Measurements from ENCODE around the gene TCTN2.

Gene TCTN2

DNA sequence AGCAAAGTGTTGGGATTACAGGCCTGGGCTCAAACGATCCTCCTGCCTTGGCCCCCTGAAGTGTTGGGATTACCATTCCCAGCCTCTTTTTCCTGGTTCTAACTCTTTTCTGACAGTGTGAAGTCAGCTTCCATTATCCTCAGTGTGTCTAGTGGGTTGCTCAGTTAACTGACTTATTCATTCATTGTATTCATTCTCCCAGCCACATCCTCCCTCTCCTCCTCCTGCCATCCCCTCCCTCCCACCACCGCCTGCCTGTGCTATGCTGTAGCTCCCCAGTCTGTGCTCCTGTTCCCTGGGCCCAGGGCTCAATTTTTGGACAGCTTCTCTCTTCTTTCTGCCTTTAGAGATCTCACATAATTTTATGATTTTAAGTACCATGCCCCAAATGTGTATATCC is 60.7 kb downstream of the TCTN2 start:
- H3K4me3 ChIP-seq (ENCODE audit: low read length) = no peak overlapping the region
- no peaks in the 10 kb centered on the region for H3K4me1 ChIP-seq (ENCODE audit: insufficient read depth, low read length)
- H3K9me3 ChIP-seq (ENCODE audit: low read length) = no peaks in the 10 kb centered on the region
- H3K27me3 ChIP-seq (ENCODE audit: insufficient read depth, low read length) = no peaks in the 10 kb centered on the region
- H3K36me3 ChIP-seq (ENCODE audit: insufficient read depth, low read length) = peaks cover 72% of the 10 kb centered on the region
- no peak overlapping the region for H2AFZ ChIP-seq (ENCODE audit: low read depth, low read length)

DNA sequence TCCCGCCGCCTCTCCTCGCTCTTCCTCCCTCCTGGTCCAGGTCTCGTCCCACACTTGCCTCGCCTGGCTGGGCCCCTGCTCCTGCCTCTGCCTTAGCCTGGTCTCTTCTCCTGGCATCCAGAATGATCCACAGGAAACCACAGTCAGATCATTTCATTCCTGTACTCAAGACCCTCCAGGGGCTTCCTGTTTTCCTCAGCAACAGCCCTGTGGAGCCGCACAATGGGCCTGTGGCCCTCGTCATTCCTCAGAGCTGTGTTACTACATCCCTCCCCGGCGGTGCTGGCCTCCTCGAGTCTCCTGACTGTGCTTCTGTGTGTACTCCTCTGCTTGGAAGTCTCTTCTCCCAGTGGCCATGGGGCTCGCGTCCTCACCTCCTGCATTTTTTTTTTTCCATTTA is 61.3 kb downstream of the TCTN2 start:
- Histone ChIP-seq H3K4me1 (ENCODE audit: insufficient read depth, low read length) (no peaks in the 10 kb centered on the region), H3K4me3 (ENCODE audit: low read length) (no peak overlapping the region), H3K36me3 (ENCODE audit: insufficient read depth, low read length) (peaks cover 73% of the 10 kb centered on the region), H3K27me3 (ENCODE audit: insufficient read depth, low read length) (no peaks in the 10 kb centered on the region), H2AFZ (ENCODE audit: low read depth, low read length) (no peak overlapping the region), H3K9me3 (ENCODE audit: low read length) (no peaks in the 10 kb centered on the region)

DNA sequence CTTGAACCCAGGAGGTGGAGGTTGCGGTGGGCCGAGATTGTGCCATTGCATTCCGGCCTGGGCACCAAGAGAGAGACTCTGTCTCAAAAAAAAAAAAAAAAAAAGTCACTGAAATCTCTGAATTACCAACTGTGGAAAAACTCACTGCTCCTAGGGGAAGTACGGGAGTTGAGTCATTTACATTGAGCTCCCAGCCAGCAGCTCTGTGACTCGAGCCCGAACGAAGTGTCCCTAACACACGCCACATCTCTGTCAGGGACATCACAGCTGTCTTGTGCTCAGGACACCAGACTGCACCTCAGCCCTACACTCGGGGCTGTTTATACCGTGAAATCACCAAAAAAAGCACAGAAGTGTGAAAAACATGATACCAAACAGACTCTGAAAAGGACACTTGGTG is 62.3 kb downstream of the TCTN2 start:
- Histone ChIP-seq H3K27me3 (ENCODE audit: insufficient read depth, low read length) (no peaks in the 10 kb centered on the region), H3K9me3 (ENCODE audit: low read length) (no peaks in the 10 kb centered on the region), H3K36me3 (ENCODE audit: insufficient read depth, low read length) (peaks cover 71% of the 10 kb centered on the region), H2AFZ (ENCODE audit: low read depth, low read length) (no peak overlapping the region), H3K4me1 (ENCODE audit: insufficient read depth, low read length) (no peaks in the 10 kb centered on the region), H3K4me3 (ENCODE audit: low read length) (no peak overlapping the region)

DNA sequence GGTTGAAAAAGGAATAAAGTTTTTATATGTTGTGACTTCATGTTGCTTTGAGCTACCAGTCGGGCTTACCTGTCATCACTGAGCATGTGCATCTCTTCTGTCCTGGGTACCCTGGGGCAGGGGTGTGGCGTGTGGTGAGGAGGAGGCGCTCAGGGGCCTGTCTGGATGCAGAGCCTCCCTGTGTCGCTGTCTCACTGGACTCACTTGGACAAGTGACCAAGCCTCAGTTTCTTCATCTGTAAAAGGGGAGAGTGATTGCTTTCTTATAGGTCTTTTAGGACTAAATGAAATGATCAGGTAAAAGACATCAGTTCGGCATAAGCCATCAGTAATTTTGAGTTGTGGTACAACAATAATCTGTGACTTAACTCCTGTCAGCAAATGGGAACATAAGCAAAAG is 63.4 kb downstream of the TCTN2 start:
- H3K36me3 ChIP-seq (ENCODE audit: insufficient read depth, low read length) = peaks cover 72% of the 10 kb centered on the region
- no peak overlapping the region for H3K4me3 ChIP-seq (ENCODE audit: low read length)
- no peak overlapping the region for H2AFZ ChIP-seq (ENCODE audit: low read depth, low read length)
- no peaks in the 10 kb centered on the region for H3K4me1 ChIP-seq (ENCODE audit: insufficient read depth, low read length)
- H3K27me3 ChIP-seq (ENCODE audit: insufficient read depth, low read length) = no peaks in the 10 kb centered on the region
- no peaks in the 10 kb centered on the region for H3K9me3 ChIP-seq (ENCODE audit: low read length)

DNA sequence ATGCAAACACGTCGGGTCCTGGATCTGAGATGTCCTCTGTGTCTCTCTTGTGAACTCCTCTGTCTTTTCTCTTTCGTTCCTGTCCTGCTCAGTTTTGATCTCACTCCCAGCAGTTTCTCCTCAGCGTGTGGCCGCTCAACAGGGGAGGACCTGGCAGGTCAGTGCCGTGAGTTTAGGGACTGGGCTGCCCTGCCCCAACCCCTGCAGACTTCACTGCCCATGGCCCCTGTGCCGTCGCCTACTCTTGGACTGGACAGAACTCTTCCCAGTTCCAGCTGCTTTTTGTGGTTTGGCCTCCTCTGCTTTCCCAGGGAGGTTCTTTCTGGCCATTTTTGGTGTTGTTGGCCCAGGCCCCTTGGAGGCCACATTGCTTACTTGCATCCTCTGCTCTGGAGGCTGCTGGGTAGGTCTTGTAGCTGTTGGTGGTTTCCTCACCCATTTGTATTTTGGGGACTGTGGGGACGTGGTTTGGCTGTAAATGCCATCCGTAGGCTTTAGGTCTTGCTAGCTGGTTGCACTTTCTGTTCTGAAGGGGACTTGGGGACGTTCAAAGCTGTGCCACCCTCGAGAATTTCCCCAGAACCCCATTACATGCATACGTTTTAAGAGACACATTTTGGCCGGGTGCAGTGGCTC is 71.1 kb downstream of the TCTN2 start:
- Histone ChIP-seq H3K4me1 (ENCODE audit: insufficient read depth, low read length) (no peaks in the 10 kb centered on the region), H3K36me3 (ENCODE audit: insufficient read depth, low read length) (peaks cover 79% of the 10 kb centered on the region), H3K4me3 (ENCODE audit: low read length) (no peak overlapping the region), H2AFZ (ENCODE audit: low read depth, low read length) (no peak overlapping the region), H3K27me3 (ENCODE audit: insufficient read depth, low read length) (no peaks in the 10 kb centered on the region), H3K9me3 (ENCODE audit: low read length) (no peaks in the 10 kb centered on the region)

DNA sequence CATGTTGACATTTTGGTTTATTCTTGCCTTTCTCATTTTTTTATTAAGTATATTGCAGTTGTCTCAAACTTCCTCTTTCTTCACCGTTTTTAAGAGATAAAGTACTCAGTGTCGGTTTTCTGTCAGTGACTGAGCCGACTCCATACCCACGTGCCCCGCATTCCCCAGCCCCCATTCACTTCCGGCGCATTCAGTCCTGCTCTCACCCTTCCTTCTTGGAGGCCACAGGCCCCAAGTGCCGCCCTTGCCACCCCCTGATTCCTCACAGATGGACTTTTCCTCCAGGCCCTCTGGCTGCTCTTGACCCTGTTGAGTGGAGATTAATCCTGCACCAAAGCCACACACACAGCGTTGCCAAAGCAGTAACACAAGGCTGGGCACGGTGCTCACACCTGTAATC is 72.1 kb downstream of the TCTN2 start:
- Histone ChIP-seq H3K27me3 (ENCODE audit: insufficient read depth, low read length) (no peaks in the 10 kb centered on the region), H3K9me3 (ENCODE audit: low read length) (no peaks in the 10 kb centered on the region), H3K36me3 (ENCODE audit: insufficient read depth, low read length) (peaks cover 79% of the 10 kb centered on the region), H3K4me1 (ENCODE audit: insufficient read depth, low read length) (no peaks in the 10 kb centered on the region), H3K4me3 (ENCODE audit: low read length) (no peak overlapping the region), H2AFZ (ENCODE audit: low read depth, low read length) (no peak overlapping the region)

DNA sequence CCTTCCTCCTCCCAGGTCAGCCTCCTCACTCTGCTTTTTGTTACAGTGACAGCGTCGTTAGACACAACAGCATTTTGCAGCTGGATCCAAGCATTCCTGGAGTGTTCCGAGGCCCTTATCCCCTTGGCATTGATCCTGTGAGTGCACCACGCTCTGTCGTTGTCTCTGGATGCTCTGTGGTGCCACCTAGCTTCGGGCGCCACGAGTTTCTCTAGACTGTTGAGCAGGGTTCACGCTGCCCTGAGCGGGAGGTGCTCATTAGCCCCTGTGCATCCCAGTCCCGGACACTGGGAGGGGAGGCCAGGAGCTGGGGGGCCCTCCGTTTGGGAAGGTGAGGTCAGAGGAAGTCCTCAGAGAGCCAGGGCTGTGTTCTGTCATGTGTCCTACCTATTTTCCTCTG is 73.9 kb downstream of the TCTN2 start:
- Histone ChIP-seq H3K9me3 (ENCODE audit: low read length) (no peaks in the 10 kb centered on the region), H3K4me3 (ENCODE audit: low read length) (no peak overlapping the region), H2AFZ (ENCODE audit: low read depth, low read length) (no peak overlapping the region), H3K27me3 (ENCODE audit: insufficient read depth, low read length) (no peaks in the 10 kb centered on the region), H3K4me1 (ENCODE audit: insufficient read depth, low read length) (no peaks in the 10 kb centered on the region), H3K36me3 (ENCODE audit: insufficient read depth, low read length) (peaks cover 79% of the 10 kb centered on the region)

DNA sequence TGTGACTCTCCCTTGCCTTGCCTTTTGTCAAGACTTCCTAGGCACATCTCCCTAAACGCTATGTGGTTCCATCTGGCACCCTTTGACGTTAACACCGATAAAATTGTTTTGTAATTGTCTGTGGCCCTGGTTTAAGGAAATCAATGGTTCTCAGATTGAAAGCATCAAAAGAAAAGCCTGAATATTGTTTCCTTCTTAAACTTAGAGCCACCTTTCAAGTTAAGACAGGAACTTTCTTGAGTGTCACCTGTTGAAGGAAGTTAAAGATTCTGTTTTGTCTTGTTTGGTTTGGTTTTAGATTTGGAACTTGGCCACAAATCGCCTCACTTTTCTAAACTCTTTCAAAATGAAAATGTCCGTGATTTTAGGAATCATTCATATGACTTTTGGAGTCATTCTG is 76.4 kb downstream of the TCTN2 start:
- no peaks in the 10 kb centered on the region for H3K4me1 ChIP-seq (ENCODE audit: insufficient read depth, low read length)
- H3K27me3 ChIP-seq (ENCODE audit: insufficient read depth, low read length) = no peaks in the 10 kb centered on the region
- H3K36me3 ChIP-seq (ENCODE audit: insufficient read depth, low read length) = peaks cover 80% of the 10 kb centered on the region
- no peak overlapping the region for H2AFZ ChIP-seq (ENCODE audit: low read depth, low read length)
- no peak overlapping the region for H3K4me3 ChIP-seq (ENCODE audit: low read length)
- H3K9me3 ChIP-seq (ENCODE audit: low read length) = no peaks in the 10 kb centered on the region

DNA sequence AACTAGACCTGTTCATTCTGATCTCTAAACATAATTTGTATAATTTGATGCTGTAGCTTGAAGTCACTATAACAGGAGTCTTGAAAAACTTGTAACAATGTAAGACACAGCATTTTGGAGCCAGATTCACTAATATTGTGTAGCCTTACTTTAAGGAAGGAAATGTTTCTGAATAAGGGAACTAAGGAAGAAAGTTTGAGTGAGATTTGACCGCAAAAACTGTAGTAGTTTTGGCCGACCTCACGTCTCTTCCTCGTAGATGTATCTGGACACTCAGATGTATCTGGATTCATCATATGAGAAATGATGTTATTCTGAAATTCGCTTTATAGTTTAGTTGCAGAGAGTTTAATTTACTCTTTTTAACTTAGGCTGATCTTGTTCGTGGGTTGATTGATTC is 77.2 kb downstream of the TCTN2 start:
- H2AFZ ChIP-seq (ENCODE audit: low read depth, low read length) = no peak overlapping the region
- no peaks in the 10 kb centered on the region for H3K4me1 ChIP-seq (ENCODE audit: insufficient read depth, low read length)
- H3K9me3 ChIP-seq (ENCODE audit: low read length) = no peaks in the 10 kb centered on the region
- no peak overlapping the region for H3K4me3 ChIP-seq (ENCODE audit: low read length)
- H3K27me3 ChIP-seq (ENCODE audit: insufficient read depth, low read length) = no peaks in the 10 kb centered on the region
- peaks cover 83% of the 10 kb centered on the region for H3K36me3 ChIP-seq (ENCODE audit: insufficient read depth, low read length)

DNA sequence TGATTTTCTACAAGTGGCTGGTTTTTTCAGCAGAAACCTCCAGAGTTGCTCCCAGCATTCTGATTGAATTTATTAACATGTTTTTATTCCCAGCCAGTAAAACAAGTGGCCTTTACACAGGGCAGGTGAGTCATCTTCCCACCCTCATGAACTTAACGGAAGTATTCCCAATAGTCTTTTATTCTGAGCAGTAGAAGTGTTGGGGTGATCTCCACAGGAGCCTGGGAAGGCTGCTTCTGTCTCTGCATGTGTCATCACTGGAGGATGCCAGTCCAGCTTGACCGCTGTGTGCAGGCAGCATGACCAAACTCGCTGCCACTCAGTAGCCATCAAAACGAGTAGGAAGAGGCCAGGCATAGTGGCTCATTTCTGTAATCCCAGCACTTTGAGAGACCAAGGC is 77.7 kb downstream of the TCTN2 start:
- Histone ChIP-seq H2AFZ (ENCODE audit: low read depth, low read length) (no peak overlapping the region), H3K9me3 (ENCODE audit: low read length) (no peaks in the 10 kb centered on the region), H3K4me1 (ENCODE audit: insufficient read depth, low read length) (no peaks in the 10 kb centered on the region), H3K4me3 (ENCODE audit: low read length) (no peak overlapping the region), H3K27me3 (ENCODE audit: insufficient read depth, low read length) (no peaks in the 10 kb centered on the region), H3K36me3 (ENCODE audit: insufficient read depth, low read length) (peaks cover 82% of the 10 kb centered on the region)

DNA sequence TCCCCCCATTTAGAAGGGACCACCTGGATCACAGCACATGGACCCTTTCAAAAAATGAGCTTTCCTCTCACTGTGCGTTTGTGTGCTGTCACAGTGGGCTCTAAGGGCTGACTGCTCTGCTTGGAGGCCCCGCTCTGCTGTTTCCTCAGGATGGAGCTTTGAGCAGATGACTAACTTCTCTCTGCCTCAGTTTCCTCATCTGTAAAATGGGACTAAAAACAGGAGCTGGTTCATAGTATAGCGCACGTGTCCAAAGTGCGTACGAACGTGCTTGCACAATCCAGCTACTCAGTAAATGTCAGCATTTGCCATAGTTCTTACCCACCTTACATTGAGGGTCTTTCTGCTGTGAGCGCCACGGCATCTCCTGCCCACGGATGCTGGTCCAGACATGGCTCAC is 78.4 kb downstream of the TCTN2 start:
- H3K36me3 ChIP-seq (ENCODE audit: insufficient read depth, low read length) = peaks cover 81% of the 10 kb centered on the region

DNA sequence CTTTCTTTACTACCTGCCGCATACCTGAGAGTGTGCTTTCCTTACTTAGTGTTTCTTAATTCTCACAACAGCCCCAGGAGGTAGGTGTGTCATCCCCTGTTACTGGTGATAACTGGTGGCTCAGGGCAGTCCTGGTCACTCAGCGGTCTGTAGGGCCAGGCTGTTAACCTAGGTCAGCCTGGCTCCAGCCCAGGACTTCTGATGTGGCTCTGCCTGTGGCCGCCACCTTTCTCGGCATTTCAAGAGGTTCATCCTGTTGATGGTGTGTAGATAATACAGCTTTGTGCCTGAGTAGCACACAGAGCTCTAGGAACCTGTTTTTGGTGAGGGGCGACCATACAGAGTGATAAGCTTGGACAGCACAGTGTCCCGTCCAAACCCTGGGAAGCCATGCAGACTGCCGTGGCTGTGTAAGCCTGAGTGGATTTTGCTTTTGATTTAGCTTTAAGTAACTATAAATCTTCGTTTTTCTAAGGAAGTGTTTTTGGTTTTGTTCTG is 79.3 kb downstream of the TCTN2 start:
- no peaks in the 10 kb centered on the region for H3K27me3 ChIP-seq (ENCODE audit: insufficient read depth, low read length)
- no peaks in the 10 kb centered on the region for H3K9me3 ChIP-seq (ENCODE audit: low read length)
- no peak overlapping the region for H3K4me3 ChIP-seq (ENCODE audit: low read length)
- no peak overlapping the region for H2AFZ ChIP-seq (ENCODE audit: low read depth, low read length)
- H3K36me3 ChIP-seq (ENCODE audit: insufficient read depth, low read length) = peaks cover 80% of the 10 kb centered on the region
- no peaks in the 10 kb centered on the region for H3K4me1 ChIP-seq (ENCODE audit: insufficient read depth, low read length)

More for the DNA sequence above, 78.4 kb downstream of the TCTN2 start:
- Histone ChIP-seq H3K9me3 (ENCODE audit: low read length) (no peaks in the 10 kb centered on the region), H3K27me3 (ENCODE audit: insufficient read depth, low read length) (no peaks in the 10 kb centered on the region), H3K4me3 (ENCODE audit: low read length) (no peak overlapping the region), H3K4me1 (ENCODE audit: insufficient read depth, low read length) (no peaks in the 10 kb centered on the region), H2AFZ (ENCODE audit: low read depth, low read length) (no peak overlapping the region)

DNA sequence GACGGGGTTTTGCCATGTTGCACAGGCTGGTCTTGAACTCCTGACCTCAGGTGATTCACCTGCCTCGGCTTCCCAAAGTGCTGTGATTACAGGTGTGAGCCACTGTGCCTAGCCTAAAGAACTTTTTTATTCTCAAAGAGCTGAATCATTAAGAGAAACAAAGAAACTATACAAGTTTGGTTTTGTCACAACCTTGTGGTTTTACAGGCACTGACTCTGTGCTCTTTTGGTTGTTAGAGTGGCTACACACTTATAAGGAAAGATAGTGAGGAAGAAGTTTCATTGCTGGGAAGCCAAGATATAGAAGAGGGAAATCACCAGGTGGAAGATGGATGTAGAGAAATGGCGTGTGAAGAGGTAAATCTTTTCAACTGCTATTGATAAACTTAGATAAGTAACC is 81.1 kb downstream of the TCTN2 start:
- Histone ChIP-seq H3K4me1 (ENCODE audit: insufficient read depth, low read length) (no peaks in the 10 kb centered on the region), H3K9me3 (ENCODE audit: low read length) (no peaks in the 10 kb centered on the region), H3K4me3 (ENCODE audit: low read length) (no peak overlapping the region), H3K27me3 (ENCODE audit: insufficient read depth, low read length) (no peaks in the 10 kb centered on the region), H3K36me3 (ENCODE audit: insufficient read depth, low read length) (peaks cover 80% of the 10 kb centered on the region), H2AFZ (ENCODE audit: low read depth, low read length) (no peak overlapping the region)
